ENCODE results near the gene KCNQ1OT1.

Gene KCNQ1OT1

DNA sequence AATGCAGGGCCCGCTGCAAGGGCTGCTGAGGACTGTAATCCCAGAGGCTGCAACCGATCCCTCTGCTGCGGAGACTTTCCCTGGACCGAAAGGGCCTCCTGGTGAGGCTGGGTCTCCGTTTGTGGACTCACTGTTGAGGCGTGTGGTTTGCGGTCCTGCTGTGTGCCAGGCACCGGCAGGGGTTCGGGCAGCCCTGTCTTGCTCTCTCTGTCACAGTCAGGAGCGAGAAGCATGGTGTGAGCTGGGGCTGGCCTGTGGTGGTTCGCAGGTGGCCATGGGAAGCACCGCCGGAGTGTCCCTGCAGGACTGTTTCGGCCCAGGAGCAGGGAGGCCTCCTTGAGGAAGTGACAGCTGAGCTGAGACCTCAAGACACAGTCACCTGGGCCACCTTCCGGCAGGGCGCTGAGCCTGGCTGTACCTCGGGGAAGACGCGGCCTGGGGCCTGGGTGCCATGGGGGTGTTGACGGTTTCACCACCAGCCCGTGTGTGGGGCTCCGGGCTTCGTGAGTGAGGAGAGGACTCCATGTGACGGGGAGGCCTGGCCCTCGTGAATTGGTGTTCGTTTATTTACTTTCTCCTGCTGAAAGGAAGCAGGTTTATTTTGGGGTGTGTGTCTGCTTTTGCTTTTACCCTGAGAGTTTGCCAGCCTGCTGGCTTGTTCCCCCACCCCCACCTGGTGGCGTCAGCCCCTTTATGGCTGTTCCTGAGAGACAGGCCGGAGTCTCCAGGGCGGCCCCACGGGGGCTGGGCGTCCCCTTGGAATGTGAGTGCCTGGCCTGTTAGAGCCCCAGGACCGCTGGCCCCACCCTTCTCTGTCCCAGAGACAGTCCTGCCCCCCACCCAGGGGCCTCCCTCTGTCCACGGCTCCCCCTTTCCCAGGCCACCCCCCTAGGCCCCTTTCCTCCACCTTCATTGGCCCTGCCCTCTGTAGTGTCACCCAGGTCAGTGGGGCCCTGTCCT is 122.5 kb downstream of the KCNQ1OT1 start:
- Histone ChIP-seq H3K27ac (ENCODE audit: low read length, poor library complexity, severe bottlenecking) (no peak overlapping the region), H3K4me1 (ENCODE audit: control insufficient read depth, insufficient read depth, low read depth, low read length) (peaks cover 35% of the 10 kb centered on the region), H4K8ac (ENCODE audit: low read length) (no peak overlapping the region), H3K14ac (ENCODE audit: low read length in 2 of 2) (no peak overlapping the region), H2BK5ac (ENCODE audit: low read depth, low read length, poor library complexity, severe bottlenecking) (no peak overlapping the region), H3K9me3 (ENCODE audit: control insufficient read depth, low read length) (no peaks in the 10 kb centered on the region), H2BK15ac (ENCODE audit: low read depth, poor library complexity, severe bottlenecking) (no peak overlapping the region), H3K9ac (ENCODE audit: low read length) (no peak overlapping the region), H3K4me2 (ENCODE audit: low read length, poor library complexity, severe bottlenecking) (no peak overlapping the region), H2BK12ac (ENCODE audit: low read length in 2 of 2) (no peak overlapping the region), H3K27me3 (ENCODE audit: control insufficient read depth in 1 of 2, insufficient read depth in 1 of 2, low read length in 2 of 2) (peaks cover 0 to 7% of the 10 kb centered on the region in 2 experiments), H2BK120ac (ENCODE audit: low read depth, low read length) (no peak overlapping the region), H2AK5ac (ENCODE audit: low read length, severe bottlenecking) (no peak overlapping the region), H3K79me1 (replicated peaks; ENCODE audit: low read length, poor library complexity, severe bottlenecking) (no peaks in the 10 kb centered on the region), H4K91ac (ENCODE audit: low read length) (no peak overlapping the region), H3K36me3 (ENCODE audit: control insufficient read depth in 1 of 2, insufficient read depth in 2 of 2, low read depth in 1 of 2, low read length in 2 of 2) (no peaks in the 10 kb centered on the region), H3K4me3 (ENCODE audit: insufficient read depth in 1 of 2, low read depth in 1 of 2, low read length in 2 of 2) (no peak overlapping the region), H3K4ac (ENCODE audit: low read depth in 1 of 2, low read length in 2 of 2) (no peak overlapping the region), H3K18ac (ENCODE audit: low read depth in 1 of 2, low read length in 2 of 2) (no peak overlapping the region), H3K23ac (ENCODE audit: low read length in 2 of 2) (no peak overlapping the region), H2AFZ (ENCODE audit: low read depth, low read length) (no peak overlapping the region)
- WGBS, result 83% methylated on average over 27 of the region's 33 CpGs
- DNase-seq, result no peak

- Histone ChIP-seq H4K91ac (ENCODE audit: low read length) (no peak overlapping the region), H2AFZ (ENCODE audit: low read depth, low read length) (no peak overlapping the region), H3K4me2 (ENCODE audit: low read length, poor library complexity, severe bottlenecking) (no peak overlapping the region), H3K9me3 (ENCODE audit: control insufficient read depth, low read length) (no peaks in the 10 kb centered on the region), H2AK5ac (ENCODE audit: low read length, severe bottlenecking) (no peak overlapping the region), H2BK12ac (ENCODE audit: low read length in 2 of 2) (no peak overlapping the region), H2BK15ac (ENCODE audit: low read depth, poor library complexity, severe bottlenecking) (no peak overlapping the region), H3K79me1 (replicated peaks; ENCODE audit: low read length, poor library complexity, severe bottlenecking) (no peaks in the 10 kb centered on the region), H3K4me3 (ENCODE audit: insufficient read depth in 1 of 2, low read depth in 1 of 2, low read length in 2 of 2) (no peak overlapping the region), H3K27me3 (ENCODE audit: control insufficient read depth in 1 of 2, insufficient read depth in 1 of 2, low read length in 2 of 2) (peaks cover 0 to 7% of the 10 kb centered on the region in 2 experiments), H2BK5ac (ENCODE audit: low read depth, low read length, poor library complexity, severe bottlenecking) (no peak overlapping the region), H3K4me1 (ENCODE audit: control insufficient read depth, insufficient read depth, low read depth, low read length) (peaks cover 28% of the 10 kb centered on the region), H2BK120ac (ENCODE audit: low read depth, low read length) (no peak overlapping the region), H3K18ac (ENCODE audit: low read depth in 1 of 2, low read length in 2 of 2) (no peak overlapping the region), H3K9ac (ENCODE audit: low read length) (no peak overlapping the region), H3K23ac (ENCODE audit: low read length in 2 of 2) (no peak overlapping the region), H3K14ac (ENCODE audit: low read length in 2 of 2) (no peak overlapping the region), H3K27ac (ENCODE audit: low read length, poor library complexity, severe bottlenecking) (no peak overlapping the region), H4K8ac (ENCODE audit: low read length) (no peak overlapping the region), H3K36me3 (ENCODE audit: control insufficient read depth in 1 of 2, insufficient read depth in 2 of 2, low read depth in 1 of 2, low read length in 2 of 2) (no peaks in the 10 kb centered on the region), H3K4ac (ENCODE audit: low read depth in 1 of 2, low read length in 2 of 2) (no peak overlapping the region)
- whole genome bisulfite sequencing, result 85% methylated on average over 15 of the region's 15 CpGs
- DNase-seq, result no peak
These were observed 123.2 kb downstream of the KCNQ1OT1 start for GRCh38 chr11:2576549-2576948.

GRCh38 chr11:2576111-2576510 is 123.7 kb downstream of the KCNQ1OT1 start:
- H4K91ac ChIP-seq (ENCODE audit: low read length), result no peak overlapping the region
- H3K4me1 ChIP-seq (ENCODE audit: control insufficient read depth, insufficient read depth, low read depth, low read length), result peaks cover 28% of the 10 kb centered on the region
- H3K23ac ChIP-seq (ENCODE audit: low read length in 2 of 2), result no peak overlapping the region
- H3K4me3 ChIP-seq (ENCODE audit: insufficient read depth in 1 of 2, low read depth in 1 of 2, low read length in 2 of 2), result no peak overlapping the region
- 96% methylated on average over 15 of the region's 15 CpGs for WGBS
- no peaks in the 10 kb centered on the region for H3K9me3 ChIP-seq (ENCODE audit: control insufficient read depth, low read length)
- H2BK15ac ChIP-seq (ENCODE audit: low read depth, poor library complexity, severe bottlenecking), result no peak overlapping the region
- H3K4ac ChIP-seq (ENCODE audit: low read depth in 1 of 2, low read length in 2 of 2), result no peak overlapping the region
- no peak overlapping the region for H3K18ac ChIP-seq (ENCODE audit: low read depth in 1 of 2, low read length in 2 of 2)
- no peaks in the 10 kb centered on the region for H3K36me3 ChIP-seq (ENCODE audit: control insufficient read depth in 1 of 2, insufficient read depth in 2 of 2, low read depth in 1 of 2, low read length in 2 of 2)
- no peak overlapping the region for H3K27ac ChIP-seq (ENCODE audit: low read length, poor library complexity, severe bottlenecking)
- H3K4me2 ChIP-seq (ENCODE audit: low read length, poor library complexity, severe bottlenecking), result no peak overlapping the region
- no peak overlapping the region for H2BK12ac ChIP-seq (ENCODE audit: low read length in 2 of 2)
- no peak overlapping the region for H2AK5ac ChIP-seq (ENCODE audit: low read length, severe bottlenecking)
- no peak overlapping the region for H4K8ac ChIP-seq (ENCODE audit: low read length)
- no peak overlapping the region for H2BK120ac ChIP-seq (ENCODE audit: low read depth, low read length)
- H2AFZ ChIP-seq (ENCODE audit: low read depth, low read length), result no peak overlapping the region
- H3K9ac ChIP-seq (ENCODE audit: low read length), result no peak overlapping the region
- no peak overlapping the region for H3K14ac ChIP-seq (ENCODE audit: low read length in 2 of 2)
- no peaks in the 10 kb centered on the region for H3K79me1 ChIP-seq (replicated peaks; ENCODE audit: low read length, poor library complexity, severe bottlenecking)
- no peak overlapping the region for H2BK5ac ChIP-seq (ENCODE audit: low read depth, low read length, poor library complexity, severe bottlenecking)
- DNase-seq, result no peak
- H3K27me3 ChIP-seq (ENCODE audit: control insufficient read depth in 1 of 2, insufficient read depth in 1 of 2, low read length in 2 of 2), result peaks cover 0 to 7% of the 10 kb centered on the region in 2 experiments

- H2BK120ac ChIP-seq (ENCODE audit: low read depth, low read length), result no peak overlapping the region
- no peak overlapping the region for H3K9ac ChIP-seq (ENCODE audit: low read length)
- H3K4ac ChIP-seq (ENCODE audit: low read depth in 1 of 2, low read length in 2 of 2), result no peak overlapping the region
- no peak overlapping the region for H2BK5ac ChIP-seq (ENCODE audit: low read depth, low read length, poor library complexity, severe bottlenecking)
- H4K91ac ChIP-seq (ENCODE audit: low read length), result no peak overlapping the region
- H2BK15ac ChIP-seq (ENCODE audit: low read depth, poor library complexity, severe bottlenecking), result no peak overlapping the region
- H3K27ac ChIP-seq (ENCODE audit: low read length, poor library complexity, severe bottlenecking), result no peak overlapping the region
- no peak overlapping the region for H3K4me2 ChIP-seq (ENCODE audit: low read length, poor library complexity, severe bottlenecking)
- H3K27me3 ChIP-seq (ENCODE audit: control insufficient read depth in 1 of 2, insufficient read depth in 1 of 2, low read length in 2 of 2), result peaks cover 0 to 7% of the 10 kb centered on the region in 2 experiments
- 91% methylated on average over 17 of the region's 17 CpGs for WGBS
- no peak overlapping the region for H3K18ac ChIP-seq (ENCODE audit: low read depth in 1 of 2, low read length in 2 of 2)
- H3K4me1 ChIP-seq (ENCODE audit: control insufficient read depth, insufficient read depth, low read depth, low read length), result peaks cover 29% of the 10 kb centered on the region
- no peaks in the 10 kb centered on the region for H3K79me1 ChIP-seq (replicated peaks; ENCODE audit: low read length, poor library complexity, severe bottlenecking)
- H3K23ac ChIP-seq (ENCODE audit: low read length in 2 of 2), result no peak overlapping the region
- H2AK5ac ChIP-seq (ENCODE audit: low read length, severe bottlenecking), result no peak overlapping the region
- no peak overlapping the region for H3K4me3 ChIP-seq (ENCODE audit: insufficient read depth in 1 of 2, low read depth in 1 of 2, low read length in 2 of 2)
- no peak overlapping the region for H3K14ac ChIP-seq (ENCODE audit: low read length in 2 of 2)
- H3K36me3 ChIP-seq (ENCODE audit: control insufficient read depth in 1 of 2, insufficient read depth in 2 of 2, low read depth in 1 of 2, low read length in 2 of 2), result no peaks in the 10 kb centered on the region
- DNase-seq, result no peak
- H4K8ac ChIP-seq (ENCODE audit: low read length), result no peak overlapping the region
- H3K9me3 ChIP-seq (ENCODE audit: control insufficient read depth, low read length), result no peaks in the 10 kb centered on the region
- no peak overlapping the region for H2BK12ac ChIP-seq (ENCODE audit: low read length in 2 of 2)
- no peak overlapping the region for H2AFZ ChIP-seq (ENCODE audit: low read depth, low read length)
These were observed 124.2 kb downstream of the KCNQ1OT1 start for GRCh38 chr11:2575591-2576051.

Data from mesenchymal stem cell (in vitro differentiated cells and primary cell).